ENCODE data around the gene ABO. TPM values are rescaled to one million over a fixed set of nuclear protein-coding genes. Genes with fewer than 3 reads are reported as not detected.

The ABO gene
- total RNA-seq, 6 experiments from 2014 or later, result 0.06 to 0.29 TPM; not detected in 4

GRCh38 chr9:133256136-133256461, 18.9 kb downstream of the ABO start:
- Histone ChIP-seq H3K27me3 (no peaks in the 10 kb centered on the region), H3K36me3 (no peaks in the 10 kb centered on the region), H3K4me3 (no peak overlapping the region), H3K27ac (no peak overlapping the region), H3K9me3 (no peaks in the 10 kb centered on the region), H3K4me1 (no peaks in the 10 kb centered on the region)
- TF ChIP-seq CTCF (IDR thresholded peaks at IDR 0.05), result no peak
- DNase-seq (peak in 1 of 3 donors; percentile 24), ATAC-seq (no peak)
- 94% methylated on average over 14 of the region's 30 CpGs for WGBS (ENCODE audit: insufficient coverage, low coverage, low lambda C conversion rate, missing lambda C conversion rate)
- intact Hi-C loops (cut with DNase I), result no loop called here

- Histone ChIP-seq H3K4me3 (no peak overlapping the region), H3K27me3 (no peaks in the 10 kb centered on the region), H3K4me1 (no peaks in the 10 kb centered on the region), H3K9me3 (no peaks in the 10 kb centered on the region), H3K27ac (no peak overlapping the region), H3K36me3 (no peaks in the 10 kb centered on the region)
- no CpG with 5 or more reads among the region's 42 CpGs for WGBS (ENCODE audit: insufficient coverage, low coverage, low lambda C conversion rate, missing lambda C conversion rate)
- ATAC-seq (no peak), DNase-seq (peak in 1 of 3 donors; percentile 37)
- no peak for TF ChIP-seq POLR2A (IDR thresholded peaks at IDR 0.05)
- no peak for TF ChIP-seq CTCF (IDR thresholded peaks at IDR 0.05)
- intact Hi-C loops (cut with DNase I), result no loop called here
Measured at GRCh38 chr9:133255371-133256135, 19.4 kb downstream of the ABO start.

- DNase-seq, result peak in 1 of 3 donors; percentile 20
- Histone ChIP-seq H3K9me3 (no peaks in the 10 kb centered on the region), H3K4me1 (no peaks in the 10 kb centered on the region), H3K36me3 (no peaks in the 10 kb centered on the region), H3K4me3 (no peak overlapping the region), H3K27ac (no peak overlapping the region), H3K27me3 (no peaks in the 10 kb centered on the region)
- 89% methylated on average over 2 of the region's 5 CpGs for WGBS (ENCODE audit: insufficient coverage, low coverage, low lambda C conversion rate, missing lambda C conversion rate)
- intact Hi-C loops (cut with DNase I), result no loop called here
- ATAC-seq, result no peak
- TF ChIP-seq POLR2A (IDR thresholded peaks at IDR 0.05) (no peak), CTCF (IDR thresholded peaks at IDR 0.05) (no peak)
Measured at GRCh38 chr9:133254471-133254870, 20.5 kb downstream of the ABO start.

GRCh38 chr9:133253268-133253667, 21.7 kb downstream of the ABO start:
- intact Hi-C loops (cut with DNase I), result no loop called here
- no peak for ATAC-seq
- H3K4me3 ChIP-seq, result no peak overlapping the region
- no peaks in the 10 kb centered on the region for H3K36me3 ChIP-seq
- WGBS (ENCODE audit: insufficient coverage, low coverage, low lambda C conversion rate, missing lambda C conversion rate), result 53% methylated on average over 1 of the region's 1 CpG
- H3K27me3 ChIP-seq, result no peaks in the 10 kb centered on the region
- H3K9me3 ChIP-seq, result no peaks in the 10 kb centered on the region
- no peak for DNase-seq
- H3K27ac ChIP-seq, result no peak overlapping the region
- no peak for TF ChIP-seq CTCF (IDR thresholded peaks at IDR 0.05)
- no peak for TF ChIP-seq POLR2A (IDR thresholded peaks at IDR 0.05)
- no peaks in the 10 kb centered on the region for H3K4me1 ChIP-seq
